K562 treated with DMSO at 1 percent for 4 hours (cell line): ENCODE results near the gene TEX35. TPM values are rescaled to one million over a fixed set of nuclear protein-coding genes. Genes with fewer than 3 reads are reported as not detected.

Experiments
- total RNA-seq: library from RNA; unstranded; fragments of 300-600 nt; gene quantifications from 2 replicates; pipeline ENCODE4 v1.2.3, GENCODE V29; 2022; ENCODE audit not compliant: insufficient read depth

Gene TEX35
- total RNA-seq = not detected in 2 replicates

GRCh38 chr1:178512566-178513277, at the start of gene TEX35:
TEX35 (plus strand) TSS chr1:178513109; CDS start chr1:178513189, 80 bp downstream.

DNA sequence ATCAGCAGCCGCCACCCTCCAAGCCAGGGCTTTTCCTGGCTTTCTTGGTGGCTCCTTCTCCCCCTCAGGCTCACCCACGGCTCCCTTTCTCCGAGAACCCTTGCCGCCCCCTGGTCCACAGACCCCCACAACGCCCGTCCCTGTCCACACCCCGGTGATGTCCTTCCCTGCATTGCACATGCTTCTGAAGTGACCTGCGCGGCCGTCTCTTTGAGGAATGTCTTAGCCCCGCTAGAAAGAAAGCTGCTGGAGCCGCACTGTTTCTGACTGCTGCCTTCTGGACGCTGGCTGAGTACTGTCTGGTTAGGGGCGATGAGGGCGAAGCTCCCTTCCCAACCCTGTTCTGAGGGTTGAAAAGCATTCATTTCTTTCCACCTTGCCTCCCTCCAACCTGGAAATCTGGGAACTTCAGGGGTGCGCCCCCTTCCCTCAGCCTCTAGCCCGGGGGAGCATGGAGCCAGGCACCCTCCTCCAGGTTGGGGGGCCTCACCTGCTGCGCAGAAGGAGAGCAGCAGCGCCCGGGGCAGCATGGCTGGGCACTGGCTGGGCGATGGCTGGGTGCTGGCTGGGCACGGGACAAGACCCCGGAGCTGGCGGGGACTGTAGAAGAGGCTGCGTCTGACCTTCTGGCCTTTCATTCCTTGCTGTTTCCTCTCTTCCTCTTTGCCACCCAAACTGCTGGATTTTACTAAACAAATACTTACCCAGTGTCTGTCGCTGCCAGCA, 16.3 kb upstream of the TEX35 start, which contains the start of gene CLEC20A:
CLEC20A (minus strand) TSS at position 555 of the 726 bp plus-strand sequence; CDS start at position 530, 25 bp downstream.

Other genes starting within 250 kb of the TEX35 start
- not detected in 2 replicates for gene CLEC20A, start 16.1 kb upstream of the TEX35 start, total RNA-seq
- gene RALGPS2, start 212.1 kb downstream of the TEX35 start, total RNA-seq = 0.53 and 1.4 TPM in 2 replicates